GM18502 (cell line): ENCODE results near the gene LYRM7.
"Not testable (repeated sequence)": the region's sequence is repeated elsewhere in the genome, so short reads cannot be mapped to it uniquely, and the experiment has no call there.

Source experiments
- ATAC-seq: cut with Tn5 transposase; IDR thresholded peaks from one replicate; pipeline ENCODE4 v1.9.1; 2021; ENCODE audit warnings: mild to moderate bottlenecking; ENCODE audit not compliant: unreplicated experiment, poor library complexity

LYRM7 gene

GRCh38 chr5:131254025-131254424 lies 83.3 kb downstream of the LYRM7 start:
- ATAC-seq = not testable (repeated sequence)

- ATAC-seq = no peak
These were observed 84.0 kb downstream of the LYRM7 start for GRCh38 chr5:131254741-131255140.
